AG09309 (cell line): ENCODE results near the gene METTL21A.

ENCODE experiments used
- DNase-seq: peaks from one replicate; pipeline ENCODE4 v3.0.0-alpha.2; 2010; ENCODE audit warnings: low read depth
- H3K4me3 ChIP-seq: 2 replicates; pipeline ENCODE4 v1.5.1; 2011; ENCODE audit warnings: mild to moderate bottlenecking, low read depth, low read length, moderate library complexity; ENCODE audit not compliant: control insufficient read depth
- TF ChIP-seq, protein P1 (sequence below): IDR thresholded peaks from 2 replicates; pipeline ENCODE4 v1.5.1; 2011; ENCODE audit warnings: mild to moderate bottlenecking, low read depth, low read length, inconsistent platforms; ENCODE audit not compliant: insufficient read depth, control insufficient read depth; ENCODE audit errors: missing control alignments

METTL21A gene

DNA sequence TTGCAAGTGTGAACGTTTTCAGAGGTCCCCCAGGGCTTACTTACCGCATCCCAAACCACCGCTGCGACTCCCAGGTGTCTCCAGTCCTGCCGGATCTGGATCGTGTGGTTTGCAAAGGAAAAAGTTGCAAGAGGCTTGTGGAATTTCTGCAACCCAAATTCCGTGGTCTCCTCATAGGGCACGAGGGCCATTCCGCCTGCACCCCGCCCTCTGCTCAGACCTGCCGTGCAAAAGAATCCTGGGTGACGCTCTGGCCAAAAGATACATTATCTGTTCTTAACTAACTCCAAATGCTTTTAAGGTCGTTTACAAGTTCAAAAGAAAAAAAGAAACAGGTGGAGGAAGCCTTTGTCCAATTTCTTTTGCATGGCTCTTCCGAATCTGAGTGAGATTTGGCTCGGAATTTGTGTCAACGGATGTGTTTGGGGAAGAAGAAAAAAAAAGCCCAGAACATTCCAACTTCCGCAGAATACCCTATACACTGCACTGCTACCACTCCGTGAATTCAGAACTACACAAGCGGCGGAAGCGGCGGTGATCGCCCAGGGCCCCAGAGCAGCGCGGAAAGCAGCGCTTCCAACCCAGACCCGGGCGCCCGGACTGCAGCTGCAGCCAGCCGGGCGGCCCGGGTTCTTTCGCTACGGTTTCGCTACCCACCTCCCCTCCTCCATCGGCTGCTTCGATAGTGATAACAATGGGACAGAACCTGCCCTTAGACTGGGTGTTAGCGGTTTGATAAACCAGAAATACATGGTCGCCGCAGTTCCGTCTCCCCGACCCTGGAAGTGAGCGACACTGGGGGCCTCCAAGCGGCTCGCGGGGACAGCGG is 795 bp downstream of the METTL21A start:
- TF ChIP-seq, protein P1, sequence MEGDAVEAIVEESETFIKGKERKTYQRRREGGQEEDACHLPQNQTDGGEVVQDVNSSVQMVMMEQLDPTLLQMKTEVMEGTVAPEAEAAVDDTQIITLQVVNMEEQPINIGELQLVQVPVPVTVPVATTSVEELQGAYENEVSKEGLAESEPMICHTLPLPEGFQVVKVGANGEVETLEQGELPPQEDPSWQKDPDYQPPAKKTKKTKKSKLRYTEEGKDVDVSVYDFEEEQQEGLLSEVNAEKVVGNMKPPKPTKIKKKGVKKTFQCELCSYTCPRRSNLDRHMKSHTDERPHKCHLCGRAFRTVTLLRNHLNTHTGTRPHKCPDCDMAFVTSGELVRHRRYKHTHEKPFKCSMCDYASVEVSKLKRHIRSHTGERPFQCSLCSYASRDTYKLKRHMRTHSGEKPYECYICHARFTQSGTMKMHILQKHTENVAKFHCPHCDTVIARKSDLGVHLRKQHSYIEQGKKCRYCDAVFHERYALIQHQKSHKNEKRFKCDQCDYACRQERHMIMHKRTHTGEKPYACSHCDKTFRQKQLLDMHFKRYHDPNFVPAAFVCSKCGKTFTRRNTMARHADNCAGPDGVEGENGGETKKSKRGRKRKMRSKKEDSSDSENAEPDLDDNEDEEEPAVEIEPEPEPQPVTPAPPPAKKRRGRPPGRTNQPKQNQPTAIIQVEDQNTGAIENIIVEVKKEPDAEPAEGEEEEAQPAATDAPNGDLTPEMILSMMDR = no peak
- H3K4me3 ChIP-seq = peak overlapping the region; percentile 98
- no peak for DNase-seq

DNA sequence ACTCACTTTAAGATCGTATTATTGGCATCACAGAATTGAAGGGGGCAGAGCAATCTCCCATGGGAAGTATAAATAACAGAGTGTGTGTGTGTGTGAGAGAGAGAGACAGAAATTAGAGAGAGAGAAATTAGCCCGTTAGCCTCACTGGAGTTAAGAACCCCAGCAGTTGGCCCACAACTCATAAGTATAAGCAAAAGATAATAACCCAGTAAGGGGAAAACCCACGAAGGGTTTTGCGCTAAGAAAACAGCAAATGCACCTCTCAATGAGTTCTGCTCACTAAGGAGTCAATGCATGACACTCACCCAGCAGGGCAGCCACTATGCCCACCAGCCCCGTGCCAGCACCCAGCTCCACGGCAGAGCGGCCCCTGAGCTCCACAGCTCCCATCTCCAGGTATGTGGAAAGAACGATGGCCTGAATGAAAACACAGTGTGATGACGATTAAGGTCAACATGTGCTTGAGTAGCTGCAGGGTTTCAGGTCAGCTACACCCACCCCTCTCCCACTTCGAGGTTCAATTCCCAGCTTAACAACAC is 3.6 kb downstream of the METTL21A start:
- H3K4me3 ChIP-seq = no peak overlapping the region
- TF ChIP-seq, protein P1 = no peak
- no peak for DNase-seq

DNA sequence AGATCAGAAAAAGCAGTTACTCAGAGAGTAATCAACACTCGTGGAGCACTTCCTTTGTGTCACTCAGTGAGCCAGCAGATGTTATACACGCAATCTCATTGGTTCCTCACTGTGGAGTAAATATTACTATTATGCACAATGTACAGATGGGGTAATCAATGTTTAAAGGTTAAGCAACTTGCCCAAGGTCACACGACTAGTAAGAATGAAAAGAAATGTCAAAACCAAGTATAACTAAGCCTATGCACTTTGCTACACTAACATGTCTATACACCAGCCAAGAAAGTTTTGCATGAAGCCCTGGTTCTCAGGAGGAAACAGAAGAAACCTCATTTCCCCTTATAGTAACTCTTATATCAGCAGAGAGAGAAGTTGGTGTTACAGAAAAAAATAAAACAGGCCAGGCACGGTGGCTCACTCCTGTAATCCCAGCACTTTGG is 5.4 kb downstream of the METTL21A start:
- no peak overlapping the region for H3K4me3 ChIP-seq
- DNase-seq = no peak
- TF ChIP-seq, protein P1 = no peak

DNA sequence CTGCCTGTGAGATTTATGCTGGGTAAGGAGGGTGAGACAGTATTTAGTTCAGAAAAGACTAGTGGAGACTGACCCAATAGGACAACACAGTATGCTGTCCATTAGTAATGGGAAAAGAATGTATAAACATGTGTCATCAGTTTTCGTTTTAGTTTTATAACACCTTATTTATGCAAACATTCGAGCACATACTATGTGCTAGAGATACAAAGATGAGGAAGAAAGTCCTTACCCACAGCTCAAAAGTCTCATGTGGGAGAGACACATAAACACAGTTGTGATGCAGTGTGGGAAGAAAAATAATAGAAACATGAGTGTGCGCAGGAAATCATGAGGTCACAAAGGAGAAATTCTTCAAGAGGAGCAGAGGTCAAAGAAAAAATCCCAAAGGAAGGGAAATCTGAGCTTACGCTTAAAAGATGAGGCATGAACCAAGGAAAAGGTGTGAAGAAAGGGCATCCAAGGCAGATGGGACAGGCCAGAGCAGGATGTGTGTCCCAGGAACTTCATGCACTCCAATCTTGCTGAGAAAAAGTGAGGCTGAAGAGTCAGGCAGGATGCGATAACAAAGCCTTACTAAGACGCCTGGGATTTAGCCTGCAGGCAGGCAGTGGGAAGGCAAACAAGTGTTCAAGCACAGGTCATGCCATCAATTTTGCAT is 8.1 kb downstream of the METTL21A start:
- peak; percentile 75 for DNase-seq
- H3K4me3 ChIP-seq = no peak overlapping the region
- TF ChIP-seq, protein P1 = no peak

DNA sequence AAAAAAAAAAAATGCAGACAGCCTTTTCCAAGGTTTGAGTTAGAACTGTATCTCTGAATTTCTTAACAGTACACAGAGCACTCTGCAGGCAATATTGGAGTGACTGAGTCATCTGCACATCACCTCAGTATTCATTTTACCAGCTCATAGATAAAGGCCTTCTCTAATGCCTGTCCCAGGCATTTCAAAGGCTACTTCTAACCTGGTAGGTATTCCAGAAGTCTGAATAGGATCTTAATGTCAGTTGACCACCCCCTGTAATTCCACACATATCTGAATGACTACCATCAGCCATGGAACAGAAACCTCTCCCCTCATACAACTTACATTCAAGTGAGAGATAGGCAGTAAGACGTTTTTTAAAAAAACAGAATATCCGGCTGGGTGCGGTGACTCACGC is 9.0 kb downstream of the METTL21A start:
- no peak for DNase-seq
- TF ChIP-seq, protein P1 = no peak
- no peak overlapping the region for H3K4me3 ChIP-seq

DNA sequence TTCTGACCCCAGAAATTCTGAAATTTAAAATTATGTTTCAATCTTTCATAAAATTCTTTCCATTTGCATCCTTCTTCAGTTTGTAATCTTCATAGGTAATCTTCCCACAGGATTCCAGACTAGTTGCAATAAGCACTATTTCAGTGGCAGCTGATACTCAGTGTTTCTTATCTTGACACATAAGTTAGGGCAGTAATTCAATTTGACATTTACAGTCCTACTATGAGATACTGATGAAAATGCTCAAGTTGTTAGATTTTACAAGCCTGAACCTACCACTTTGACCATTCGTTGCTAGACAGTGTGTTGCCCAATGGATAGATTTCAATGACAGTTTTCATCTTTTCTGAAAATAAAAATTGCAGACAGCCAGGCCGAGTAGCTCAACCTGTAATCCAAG is 10.4 kb downstream of the METTL21A start:
- TF ChIP-seq, protein P1 = no peak
- no peak for DNase-seq
- no peak overlapping the region for H3K4me3 ChIP-seq
